Measurements from ENCODE around the gene SLC22A23. TPM values are rescaled to one million over a fixed set of nuclear protein-coding genes. Genes with fewer than 3 reads are reported as not detected.

SLC22A23 gene
- total RNA-seq, 1 donor from 2014 or later = 102 TPM

DNA sequence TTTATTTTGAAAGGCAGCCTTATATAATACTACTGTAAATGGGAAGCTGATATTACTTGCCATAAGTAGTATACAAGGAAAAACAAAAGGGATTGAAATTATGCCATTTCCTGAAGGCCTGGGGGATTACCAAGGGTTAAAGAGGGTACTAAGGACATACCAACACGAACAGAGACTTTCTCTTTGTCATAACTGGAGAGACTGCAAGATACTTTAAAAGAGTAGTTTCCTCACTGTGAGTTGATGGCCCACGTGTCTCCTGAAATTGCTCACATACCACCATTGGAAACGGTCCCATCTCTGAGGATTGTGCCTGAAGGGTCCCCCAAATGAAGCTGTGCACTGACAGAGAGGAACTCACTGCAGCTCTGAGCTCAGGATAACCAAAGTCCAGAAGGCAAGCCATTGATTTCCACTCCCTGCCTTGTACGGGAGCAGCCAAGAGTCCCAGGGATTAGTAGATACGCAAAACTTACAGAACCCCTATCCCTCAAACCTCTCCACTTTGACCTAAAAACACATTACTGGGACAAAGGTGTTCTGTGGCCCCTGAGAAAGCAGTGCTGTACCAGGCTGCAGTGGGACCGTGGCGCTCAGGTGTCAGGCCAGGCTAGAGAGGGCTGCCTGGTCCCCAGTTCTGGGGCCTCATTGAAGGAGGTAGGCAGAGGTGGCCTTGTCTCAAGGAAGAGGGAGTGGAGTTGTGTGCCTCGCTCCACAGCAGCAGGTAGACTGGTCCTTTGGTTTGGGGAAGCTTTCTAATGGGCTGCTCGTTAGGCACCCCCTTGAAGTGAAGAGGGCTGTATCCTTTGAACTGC lies 182.9 kb downstream of the SLC22A23 start:
- H3K36me3 Mint-ChIP-seq (ENCODE audit: unreplicated experiment) = peaks cover 8% of the 10 kb centered on the region
- no peak for DNase-seq

DNA sequence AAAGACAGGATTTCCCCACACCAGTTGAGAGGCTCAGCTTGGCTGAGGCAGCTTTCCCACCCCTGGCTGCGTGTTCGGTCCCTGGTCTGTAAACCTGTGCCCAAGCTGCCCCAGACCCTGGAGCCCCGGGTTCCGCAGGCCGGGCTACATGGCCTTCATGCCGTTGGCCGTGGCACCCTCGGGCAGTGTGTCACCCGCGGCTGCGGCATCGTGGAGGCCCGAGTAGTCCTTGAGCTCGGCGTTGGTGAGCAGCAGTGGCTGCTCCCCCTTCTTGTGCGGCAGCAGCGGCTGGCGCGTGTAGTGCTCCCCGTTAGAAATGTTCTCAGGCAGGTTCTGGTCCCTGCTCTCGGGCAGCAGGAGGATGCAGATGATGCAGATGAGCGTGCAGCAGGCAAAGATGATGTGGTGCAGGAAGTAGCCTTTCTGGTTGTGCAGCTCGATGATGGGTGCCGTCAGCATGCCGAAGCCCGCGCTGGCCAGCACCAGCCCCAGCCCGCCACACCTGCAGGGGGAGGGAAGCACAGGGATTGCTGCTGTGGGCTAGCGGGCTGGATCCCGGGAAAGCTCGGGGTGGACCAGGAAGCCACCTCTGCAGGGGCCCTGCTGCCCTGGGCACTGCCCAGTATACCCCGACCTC lies 183.8 kb downstream of the SLC22A23 start:
- Mint-ChIP-seq H3K27me3 (ENCODE audit: unreplicated experiment) (peaks cover 3% of the 10 kb centered on the region), H3K9me3 (ENCODE audit: unreplicated experiment) (peaks cover 7% of the 10 kb centered on the region), H3K4me1 (ENCODE audit: low read depth, unreplicated experiment) (peaks cover 1% of the 10 kb centered on the region), H3K27ac (ENCODE audit: unreplicated experiment) (no peak overlapping the region), H3K36me3 (ENCODE audit: unreplicated experiment) (peaks cover 8% of the 10 kb centered on the region), H3K4me3 (ENCODE audit: unreplicated experiment) (no peak overlapping the region)
- TF ChIP-seq, protein P1, sequence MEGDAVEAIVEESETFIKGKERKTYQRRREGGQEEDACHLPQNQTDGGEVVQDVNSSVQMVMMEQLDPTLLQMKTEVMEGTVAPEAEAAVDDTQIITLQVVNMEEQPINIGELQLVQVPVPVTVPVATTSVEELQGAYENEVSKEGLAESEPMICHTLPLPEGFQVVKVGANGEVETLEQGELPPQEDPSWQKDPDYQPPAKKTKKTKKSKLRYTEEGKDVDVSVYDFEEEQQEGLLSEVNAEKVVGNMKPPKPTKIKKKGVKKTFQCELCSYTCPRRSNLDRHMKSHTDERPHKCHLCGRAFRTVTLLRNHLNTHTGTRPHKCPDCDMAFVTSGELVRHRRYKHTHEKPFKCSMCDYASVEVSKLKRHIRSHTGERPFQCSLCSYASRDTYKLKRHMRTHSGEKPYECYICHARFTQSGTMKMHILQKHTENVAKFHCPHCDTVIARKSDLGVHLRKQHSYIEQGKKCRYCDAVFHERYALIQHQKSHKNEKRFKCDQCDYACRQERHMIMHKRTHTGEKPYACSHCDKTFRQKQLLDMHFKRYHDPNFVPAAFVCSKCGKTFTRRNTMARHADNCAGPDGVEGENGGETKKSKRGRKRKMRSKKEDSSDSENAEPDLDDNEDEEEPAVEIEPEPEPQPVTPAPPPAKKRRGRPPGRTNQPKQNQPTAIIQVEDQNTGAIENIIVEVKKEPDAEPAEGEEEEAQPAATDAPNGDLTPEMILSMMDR (IDR thresholded peaks at IDR 0.05; ENCODE audit: partially characterized antibody, unreplicated experiment) = no peak
- DNase-seq = no peak

More for the DNA sequence above, 182.9 kb downstream of the SLC22A23 start:
- Mint-ChIP-seq H3K27ac (ENCODE audit: unreplicated experiment) (no peak overlapping the region), H3K4me1 (ENCODE audit: low read depth, unreplicated experiment) (no peaks in the 10 kb centered on the region), H3K27me3 (ENCODE audit: unreplicated experiment) (peaks cover 3% of the 10 kb centered on the region), H3K4me3 (ENCODE audit: unreplicated experiment) (no peak overlapping the region), H3K9me3 (ENCODE audit: unreplicated experiment) (peaks cover 7% of the 10 kb centered on the region)
- TF ChIP-seq, protein P1 (IDR thresholded peaks at IDR 0.05; ENCODE audit: partially characterized antibody, unreplicated experiment) = no peak

DNA sequence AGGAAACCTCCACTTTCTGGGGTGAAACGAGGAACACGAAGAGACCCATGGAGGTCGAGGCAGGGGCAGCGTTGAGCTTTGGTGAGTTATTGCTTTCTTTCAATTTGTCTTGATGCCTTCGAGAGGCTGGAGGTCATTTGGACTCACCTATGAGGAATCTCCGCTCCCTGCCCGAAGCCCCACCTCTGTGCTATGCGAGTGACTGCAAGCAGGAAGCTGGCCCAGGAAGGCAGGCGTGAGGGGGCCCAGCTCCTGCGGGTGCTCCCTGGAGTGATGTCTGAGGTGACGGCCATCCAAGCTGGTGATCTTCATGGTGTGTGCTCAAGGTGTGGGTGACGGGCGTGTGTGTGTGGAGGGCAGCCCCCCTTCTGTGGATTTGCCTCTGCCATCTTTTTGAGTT lies 185.1 kb downstream of the SLC22A23 start:
- H3K9me3 Mint-ChIP-seq (ENCODE audit: unreplicated experiment) = peaks cover 7% of the 10 kb centered on the region
- no peak for DNase-seq
- H3K27ac Mint-ChIP-seq (ENCODE audit: unreplicated experiment) = no peak overlapping the region
- peaks cover 4% of the 10 kb centered on the region for H3K4me1 Mint-ChIP-seq (ENCODE audit: low read depth, unreplicated experiment)
- TF ChIP-seq, protein P1 (IDR thresholded peaks at IDR 0.05; ENCODE audit: partially characterized antibody, unreplicated experiment) = no peak
- H3K36me3 Mint-ChIP-seq (ENCODE audit: unreplicated experiment) = peaks cover 8% of the 10 kb centered on the region
- peaks cover 4% of the 10 kb centered on the region for H3K27me3 Mint-ChIP-seq (ENCODE audit: unreplicated experiment)
- no peak overlapping the region for H3K4me3 Mint-ChIP-seq (ENCODE audit: unreplicated experiment)

- Mint-ChIP-seq H3K9me3 (ENCODE audit: unreplicated experiment) (peaks cover 7% of the 10 kb centered on the region), H3K4me3 (ENCODE audit: unreplicated experiment) (no peak overlapping the region), H3K36me3 (ENCODE audit: unreplicated experiment) (peaks cover 8% of the 10 kb centered on the region), H3K4me1 (ENCODE audit: low read depth, unreplicated experiment) (peaks cover 11% of the 10 kb centered on the region), H3K27me3 (ENCODE audit: unreplicated experiment) (peaks cover 2% of the 10 kb centered on the region), H3K27ac (ENCODE audit: unreplicated experiment) (no peak overlapping the region)
- no peak for DNase-seq
- TF ChIP-seq, protein P1 (IDR thresholded peaks at IDR 0.05; ENCODE audit: partially characterized antibody, unreplicated experiment) = no peak
Measured at GRCh38 chr6:3270258-3270657, 186.6 kb downstream of the SLC22A23 start.

Data from glutamatergic neuron (in vitro differentiated cells).